Measurements from ENCODE around the gene S100G.

The S100G gene

DNA sequence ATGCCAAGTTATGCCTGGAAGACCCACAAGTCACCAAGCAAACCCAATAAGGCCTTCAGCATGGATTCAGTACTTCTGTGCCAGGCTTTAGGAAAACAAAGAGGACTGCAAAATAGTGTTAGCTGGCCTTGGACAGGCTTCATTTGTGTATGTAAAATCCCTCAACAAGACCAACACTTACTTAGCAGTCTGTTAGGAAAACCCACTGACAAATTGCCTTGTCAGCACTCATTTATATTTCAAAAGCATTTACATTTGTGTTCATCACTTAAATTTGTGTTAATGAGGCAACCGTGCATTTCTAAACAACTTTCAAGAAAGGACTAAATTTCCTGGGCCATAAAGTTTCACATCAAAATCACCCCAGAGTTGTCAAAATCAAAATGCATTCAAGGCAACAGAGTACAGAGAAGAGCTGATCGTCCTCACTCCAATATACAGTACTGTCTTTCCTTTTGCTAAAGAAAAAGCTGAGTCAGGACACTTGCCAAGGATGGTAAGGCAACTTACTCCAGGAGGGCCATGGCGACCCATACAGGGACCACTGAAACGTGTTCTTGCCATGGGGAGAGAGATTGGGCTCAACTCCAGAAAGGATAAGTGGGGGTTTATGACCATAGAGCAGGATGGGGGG is 1.6 kb downstream of the S100G start:
- DNase-seq, result no peak

DNA sequence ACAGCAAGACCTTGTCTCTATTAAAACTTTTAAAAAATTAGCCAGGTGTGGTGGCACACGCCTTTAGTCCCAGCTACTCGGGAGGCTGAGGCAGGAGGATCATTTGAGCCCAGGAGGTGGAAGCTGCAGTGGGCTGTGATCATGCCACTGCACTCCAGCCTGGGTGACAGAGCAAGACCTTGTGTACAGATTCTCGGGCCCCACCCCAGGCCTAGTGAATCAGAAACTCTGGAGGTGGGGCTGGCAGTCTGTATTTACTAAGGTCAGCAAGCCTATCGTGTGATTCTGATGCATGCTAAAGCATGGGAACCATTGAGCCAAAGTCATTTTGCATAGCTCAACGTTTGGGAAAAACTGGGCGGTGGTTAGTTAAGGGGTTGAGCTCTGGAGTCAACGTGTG is 3.5 kb downstream of the S100G start:
- no peak for DNase-seq

DNA sequence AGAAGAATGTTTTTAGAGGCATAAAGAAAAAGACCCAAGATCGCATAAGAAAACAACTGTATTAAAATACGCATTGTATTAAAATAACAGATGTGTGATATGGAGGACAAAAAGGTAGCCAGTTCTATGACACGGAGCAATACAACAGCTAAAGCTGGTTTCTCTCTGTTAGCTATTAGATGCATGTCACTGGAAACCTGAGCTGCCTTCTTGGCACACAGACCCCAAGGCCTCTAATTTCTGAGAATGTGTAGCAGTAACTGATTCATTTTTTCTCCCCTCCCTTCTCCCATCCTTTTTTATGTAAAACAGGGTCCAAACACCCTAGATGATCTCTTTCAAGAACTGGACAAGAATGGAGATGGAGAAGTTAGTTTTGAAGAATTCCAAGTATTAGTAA is 4.1 kb downstream of the S100G start:
- DNase-seq, result no peak

DNA sequence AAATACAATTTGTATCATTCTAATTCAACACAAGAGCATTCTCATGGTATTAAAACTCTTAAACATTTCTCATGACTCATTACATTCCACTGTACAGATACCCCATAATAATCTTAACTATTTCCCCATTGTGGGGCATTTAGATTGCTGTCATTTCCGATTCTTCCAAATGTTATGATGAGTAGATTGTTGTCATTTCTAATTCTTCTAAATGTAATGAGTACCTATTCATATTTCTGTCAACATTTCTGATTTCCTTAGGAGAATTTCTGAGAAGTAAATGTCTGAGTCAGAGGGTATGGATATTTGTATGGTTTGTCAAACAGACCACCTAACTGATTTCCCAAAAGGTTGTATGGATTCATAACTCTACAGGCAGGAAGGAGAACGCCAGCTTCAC is 8.3 kb downstream of the S100G start:
- DNase-seq, result no peak

DNA sequence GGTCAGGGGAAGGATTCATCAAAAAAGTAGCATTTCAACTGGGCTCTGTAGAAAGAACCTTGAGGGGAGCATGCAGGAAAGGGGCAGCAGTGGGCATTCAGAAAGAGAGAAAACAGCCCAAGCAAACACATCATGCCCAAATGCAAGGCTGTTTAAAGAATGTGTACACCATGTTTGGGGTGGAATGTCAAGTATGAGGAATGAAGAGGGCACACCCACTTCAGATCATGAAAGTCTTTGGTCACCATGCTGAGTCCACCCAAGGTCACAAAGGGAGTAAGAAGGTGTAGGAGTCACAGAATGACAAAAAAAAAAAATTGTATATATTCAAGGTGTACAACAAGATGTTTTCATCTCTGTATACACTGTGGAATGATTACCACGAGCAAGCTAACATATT is 9.4 kb downstream of the S100G start:
- no peak for DNase-seq

DNA sequence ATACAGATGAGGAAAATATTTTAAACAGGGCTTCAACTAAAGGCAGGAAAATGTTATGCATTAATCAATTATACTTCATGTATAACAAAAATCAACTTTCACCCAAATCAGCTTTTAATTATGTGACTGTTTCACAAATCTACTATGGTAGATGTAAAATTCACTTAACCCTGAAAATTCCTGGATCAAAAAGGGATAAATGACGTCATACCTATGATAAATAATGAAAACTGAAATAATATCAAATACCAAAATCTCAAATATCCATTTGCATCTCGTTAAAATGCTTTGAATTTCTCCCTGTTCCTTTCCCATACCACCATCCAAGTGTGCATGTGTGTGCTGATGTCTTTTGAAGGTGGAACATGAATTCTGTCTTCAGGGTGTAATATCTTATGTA is 11.5 kb downstream of the S100G start:
- DNase-seq, result no peak

DNA sequence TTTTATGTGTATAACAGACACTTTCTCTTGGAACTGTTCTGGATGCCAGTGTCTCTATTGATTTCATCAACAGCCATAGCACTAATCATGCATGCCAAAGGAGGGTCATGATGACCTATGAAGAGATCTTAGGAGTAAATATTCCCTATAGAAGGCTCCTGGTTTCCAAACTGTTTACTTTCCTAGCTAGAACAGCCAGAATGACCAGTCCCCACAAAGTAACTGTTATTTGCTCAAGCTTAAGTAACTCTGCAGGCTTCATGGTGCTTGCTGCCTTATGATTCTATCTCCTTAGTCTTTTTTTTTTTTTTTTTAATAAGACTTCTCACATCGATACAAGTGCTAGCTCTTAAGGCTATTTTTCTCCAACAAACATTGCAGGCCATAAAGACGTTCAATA is 12.4 kb downstream of the S100G start:
- no peak for DNase-seq

DNA sequence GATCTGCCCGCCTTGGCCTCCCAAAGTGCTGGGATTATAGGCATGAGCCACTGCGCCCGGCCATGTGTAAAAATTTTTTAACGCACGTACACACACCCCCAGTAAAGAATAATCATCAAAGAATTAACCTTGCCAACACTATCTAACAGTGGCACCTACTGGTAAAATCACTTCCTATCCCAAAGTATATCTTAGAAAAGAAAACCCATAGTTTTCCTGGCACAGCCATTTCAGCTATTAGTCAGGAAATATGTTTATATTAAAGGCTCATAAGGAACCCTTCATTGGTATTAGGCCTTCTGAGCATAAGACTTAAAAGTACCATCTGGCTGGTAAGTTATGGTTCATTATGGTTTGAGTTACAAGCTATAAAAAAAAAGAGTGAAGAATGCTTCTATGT is 14.1 kb downstream of the S100G start:
- no peak for DNase-seq

DNA sequence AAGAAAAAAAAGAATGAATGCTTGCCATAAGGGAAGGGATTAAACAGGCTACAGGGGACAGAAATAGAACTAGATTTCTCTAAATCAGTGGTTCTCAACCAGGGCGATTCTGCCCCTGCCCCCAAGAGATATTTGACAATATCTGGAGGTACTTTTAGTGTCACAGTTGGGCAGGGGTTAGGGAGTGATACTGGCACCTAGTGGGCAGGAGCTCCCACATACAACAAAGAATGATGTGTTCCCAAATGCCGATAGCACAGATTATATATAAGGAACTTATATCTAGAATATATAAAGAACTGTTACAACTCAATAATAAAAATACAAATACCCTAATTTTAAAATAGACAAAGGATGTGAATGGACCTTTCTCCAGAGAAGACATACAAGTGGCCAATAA is 14.7 kb downstream of the S100G start:
- no peak for DNase-seq

DNA sequence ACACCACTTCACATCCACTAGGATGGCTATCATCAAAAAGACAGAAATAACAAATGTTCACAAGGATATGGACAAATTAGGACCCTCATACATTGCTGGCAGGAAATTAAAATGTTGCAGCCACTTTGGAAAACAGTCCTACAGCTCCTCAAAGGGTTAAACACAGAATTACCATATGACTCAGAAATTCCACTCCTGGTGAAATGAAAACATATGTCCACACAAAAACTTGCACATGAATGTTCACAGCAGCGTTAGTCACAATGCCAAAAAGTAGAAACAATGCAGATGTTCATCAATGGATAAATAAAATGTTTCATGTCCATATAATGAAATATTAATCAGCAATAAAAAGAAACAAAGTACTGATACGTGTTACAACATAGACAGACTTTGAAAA is 15.1 kb downstream of the S100G start:
- no peak for DNase-seq

DNA sequence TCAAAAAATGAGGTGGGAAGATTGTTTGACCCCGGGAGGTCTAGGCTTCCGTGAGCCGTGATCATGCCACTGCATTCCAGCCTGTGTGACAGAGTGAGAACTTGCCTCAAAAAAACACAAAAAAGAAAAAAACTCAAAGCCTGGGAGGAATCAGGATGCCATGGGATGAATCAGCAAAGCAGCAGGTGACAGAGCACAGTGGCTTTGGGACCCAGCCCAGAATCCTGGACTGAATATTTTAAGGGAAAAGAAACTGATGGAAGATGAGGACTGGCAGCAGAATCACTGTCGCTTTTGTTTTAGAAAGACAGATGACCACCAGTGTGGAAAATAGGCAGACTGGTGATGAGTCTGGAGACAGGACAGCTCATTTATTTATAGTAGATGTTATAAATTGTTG is 16.6 kb downstream of the S100G start:
- DNase-seq, result no peak

DNA sequence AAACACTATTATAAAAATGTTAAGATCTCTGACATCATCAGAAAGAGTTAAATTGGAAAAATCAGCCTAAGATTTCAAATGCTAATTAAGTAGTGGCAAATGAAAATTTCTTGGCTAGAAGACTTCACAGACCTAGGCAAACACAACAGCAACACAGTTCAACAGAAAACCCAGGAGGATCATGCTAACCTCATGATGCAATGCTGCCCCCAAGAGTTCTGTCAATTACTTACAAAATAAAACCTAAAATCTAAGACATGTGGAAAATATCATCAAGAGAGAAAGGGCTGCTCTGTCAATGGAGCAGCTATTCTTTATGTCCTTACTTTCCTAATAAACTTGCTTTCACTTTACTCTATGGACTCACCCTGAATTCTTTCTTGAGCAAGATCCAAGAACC is 21.0 kb downstream of the S100G start:
- DNase-seq, result no peak

DNA sequence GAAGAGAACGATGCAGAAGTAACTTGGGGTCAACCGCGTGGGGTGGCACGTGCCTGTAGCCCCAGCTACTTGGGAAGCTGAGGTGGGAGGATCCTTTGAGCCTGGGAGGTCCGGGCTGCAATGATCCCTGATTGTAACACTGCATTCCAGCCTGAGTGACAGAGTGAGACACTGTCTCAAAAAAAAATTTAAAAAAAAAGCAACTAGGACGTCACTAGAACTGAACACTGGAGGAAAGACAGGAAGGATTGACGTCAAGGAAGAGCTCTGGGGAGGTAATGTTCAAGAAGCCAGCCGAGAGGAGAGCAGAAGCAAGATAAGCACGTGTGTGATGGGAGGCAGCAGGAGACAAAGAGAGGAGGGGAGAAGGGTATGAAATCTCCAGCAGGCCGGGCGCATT is 28.7 kb downstream of the S100G start:
- no peak for DNase-seq

DNA sequence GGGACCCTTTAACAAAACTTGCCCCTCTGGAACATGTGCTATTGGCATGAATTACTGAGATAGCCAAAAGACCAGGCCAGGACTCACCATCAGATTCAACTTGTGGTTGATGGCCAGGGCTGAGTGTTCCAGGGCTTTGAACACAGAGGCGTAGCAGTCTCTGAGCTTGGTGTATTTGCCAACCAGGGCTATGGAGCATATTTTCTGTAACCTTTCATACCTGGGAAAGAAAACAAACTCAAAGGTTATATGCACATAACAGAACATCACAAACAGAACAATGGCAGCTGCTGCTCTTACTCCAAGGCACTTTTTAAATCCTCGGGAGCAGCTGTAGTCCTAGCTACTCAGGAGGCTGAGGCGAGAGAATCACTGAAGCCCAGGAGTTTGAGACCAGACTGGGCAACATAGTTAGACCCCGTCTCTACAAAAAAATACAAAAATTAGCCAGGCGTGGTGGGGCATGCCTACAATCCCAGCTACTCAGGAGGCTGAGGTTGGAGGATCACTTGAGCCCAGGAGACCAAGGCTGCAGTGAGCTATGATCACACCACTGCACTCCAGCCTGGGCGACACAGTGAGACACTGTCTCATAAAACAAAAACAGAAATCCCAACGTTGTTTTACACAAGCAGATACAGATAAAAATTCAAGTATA is 33.2 kb downstream of the S100G start:
- DNase-seq, result no peak

DNA sequence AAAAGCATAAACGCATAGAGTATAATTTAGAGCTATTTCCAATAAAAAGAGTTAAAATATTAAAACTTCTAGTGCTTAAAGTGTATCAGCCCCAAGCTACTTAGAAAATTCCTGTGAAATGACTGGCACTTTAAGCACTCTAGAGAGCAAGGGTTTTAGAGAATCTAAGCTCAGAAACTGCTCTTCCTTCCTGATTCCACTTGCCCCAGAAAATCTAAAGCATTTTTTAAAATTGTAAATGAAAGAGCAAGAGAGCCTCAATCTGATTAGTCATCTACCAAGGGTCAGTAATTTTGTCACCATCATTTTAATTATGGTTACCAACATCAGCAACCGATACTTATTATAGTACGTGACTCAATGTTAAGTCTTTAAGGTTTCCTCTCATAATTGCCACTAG is 37.6 kb downstream of the S100G start:
- no peak for DNase-seq

DNA sequence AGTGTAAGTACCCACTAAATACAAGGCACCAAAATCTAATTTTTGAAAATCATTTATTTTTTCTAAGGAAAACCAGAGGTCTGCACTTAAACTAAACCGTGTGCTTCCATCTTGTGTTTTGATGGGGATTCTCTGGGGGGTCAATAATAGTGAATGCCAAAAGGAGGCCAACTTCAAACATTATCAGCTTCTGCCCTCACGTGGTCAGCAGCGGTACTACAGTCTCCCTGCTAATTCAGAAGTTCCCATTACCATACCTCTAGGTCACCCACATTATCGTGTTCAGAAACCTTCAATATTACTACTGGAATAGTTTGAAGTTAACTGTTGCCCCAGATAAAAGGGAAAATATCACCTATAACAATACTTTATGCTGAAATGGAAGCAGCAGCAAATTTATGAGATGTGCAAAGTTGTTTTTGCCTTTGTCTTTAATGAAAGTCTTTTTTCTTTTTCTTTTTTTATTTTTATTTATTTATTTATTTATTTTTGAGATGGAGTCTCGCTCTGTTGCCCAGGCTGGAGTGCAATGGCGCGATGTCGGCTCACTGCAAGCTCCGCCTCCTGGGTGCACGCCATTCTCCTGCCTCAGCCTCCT is 45.2 kb downstream of the S100G start:
- peak; percentile 62 for DNase-seq

DNA sequence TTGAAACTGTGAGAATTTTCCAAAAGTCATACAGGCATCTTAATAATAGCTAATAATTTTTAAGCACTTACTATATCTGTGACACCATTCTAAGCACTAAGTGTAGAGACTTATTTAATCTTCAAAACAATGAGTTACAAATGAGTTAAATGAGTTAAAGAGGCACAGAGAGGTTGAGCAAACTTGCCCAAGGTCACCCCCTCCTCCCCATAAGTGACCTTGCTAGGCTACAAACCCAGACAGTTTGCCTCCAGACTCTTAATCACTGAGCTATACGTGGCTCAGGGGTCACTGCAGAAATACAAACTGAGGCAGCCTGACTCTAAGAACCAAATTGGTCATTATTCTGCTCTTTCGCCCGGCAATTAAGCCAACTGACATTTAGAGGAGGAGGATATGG is 47.0 kb downstream of the S100G start:
- DNase-seq, result no peak

DNA sequence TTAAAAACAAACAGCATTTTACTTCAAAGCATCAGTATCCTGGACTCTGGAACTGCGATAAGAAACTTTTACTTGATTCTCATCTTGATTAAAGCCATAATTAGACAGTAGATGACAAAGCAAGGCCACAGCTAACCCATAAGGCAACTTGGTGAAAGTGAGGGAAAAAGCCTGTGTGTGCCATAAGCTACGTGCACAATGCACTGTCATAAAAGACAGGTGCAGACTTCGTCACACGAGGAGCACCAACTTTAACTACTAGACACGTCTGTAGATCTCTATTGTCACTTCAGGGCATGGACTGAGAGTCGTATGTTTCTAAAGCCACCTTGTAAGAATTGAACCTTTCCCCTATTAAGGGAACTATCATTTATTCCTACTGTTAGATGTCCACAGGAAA is 49.4 kb downstream of the S100G start:
- no peak for DNase-seq

DNA sequence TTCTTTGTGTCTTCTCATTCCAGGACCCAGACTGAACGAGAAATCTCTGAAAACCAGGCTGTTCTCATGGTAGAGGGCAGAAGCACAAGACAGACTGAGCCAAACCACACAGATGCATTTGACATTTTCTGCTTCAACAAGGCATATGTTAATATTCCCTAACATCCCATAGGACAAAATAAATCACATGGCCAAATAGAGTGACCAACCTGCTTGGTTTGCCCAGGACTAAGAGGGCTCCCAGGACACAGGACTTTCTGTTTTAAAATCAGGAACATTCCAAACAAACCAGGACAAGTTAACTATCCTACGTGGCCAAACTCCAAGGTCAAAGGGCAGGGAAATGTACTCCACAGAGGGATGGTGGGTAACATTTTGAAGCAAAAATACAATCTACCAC is 50.8 kb downstream of the S100G start:
- DNase-seq, result no peak

DNA sequence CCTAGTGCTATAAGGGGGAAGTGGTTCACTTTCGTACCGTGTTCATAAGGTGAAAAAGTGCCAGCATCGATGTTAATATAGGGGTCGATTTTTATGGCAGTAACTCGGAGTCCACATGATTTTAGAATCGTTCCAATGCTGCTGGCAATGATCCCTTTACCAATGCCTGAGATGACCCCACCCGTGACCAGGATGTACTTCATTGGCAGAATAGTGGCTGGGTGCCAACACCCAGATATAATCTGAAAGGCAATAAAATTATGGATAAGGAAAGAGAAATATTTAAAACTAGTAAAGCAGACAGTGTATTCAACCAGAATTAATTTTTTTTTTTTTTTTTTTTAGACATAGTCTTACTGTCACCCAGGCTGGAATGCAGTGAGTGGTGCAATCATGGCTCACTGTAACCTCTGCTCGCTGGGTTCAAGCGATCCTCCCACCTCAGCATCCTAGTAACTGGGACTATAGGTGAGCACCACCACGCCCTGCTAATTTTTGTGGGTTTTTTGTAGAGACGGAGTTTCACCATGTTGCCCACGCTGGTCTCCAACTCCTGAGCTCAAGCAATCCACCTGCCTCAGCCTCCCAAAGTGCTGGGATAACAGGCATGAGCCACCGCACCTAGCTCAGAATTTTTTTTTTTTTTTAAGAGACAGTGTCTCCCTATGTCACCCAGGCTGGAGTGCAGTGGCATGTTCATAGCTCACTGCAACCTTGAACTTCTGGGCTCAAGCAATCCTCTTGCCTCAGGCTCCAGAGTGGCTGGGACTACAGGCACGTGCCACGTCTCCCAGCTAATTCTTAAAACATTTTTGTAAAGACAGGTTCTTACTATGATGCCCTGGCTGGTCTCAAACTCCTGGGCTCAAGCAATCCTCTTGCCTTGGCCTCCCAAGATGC is 53.0 kb downstream of the S100G start:
- DNase-seq, result no peak

Data from GOT3 (cell line).